ENCODE results near the gene SRD5A1.

The SRD5A1 gene

DNA sequence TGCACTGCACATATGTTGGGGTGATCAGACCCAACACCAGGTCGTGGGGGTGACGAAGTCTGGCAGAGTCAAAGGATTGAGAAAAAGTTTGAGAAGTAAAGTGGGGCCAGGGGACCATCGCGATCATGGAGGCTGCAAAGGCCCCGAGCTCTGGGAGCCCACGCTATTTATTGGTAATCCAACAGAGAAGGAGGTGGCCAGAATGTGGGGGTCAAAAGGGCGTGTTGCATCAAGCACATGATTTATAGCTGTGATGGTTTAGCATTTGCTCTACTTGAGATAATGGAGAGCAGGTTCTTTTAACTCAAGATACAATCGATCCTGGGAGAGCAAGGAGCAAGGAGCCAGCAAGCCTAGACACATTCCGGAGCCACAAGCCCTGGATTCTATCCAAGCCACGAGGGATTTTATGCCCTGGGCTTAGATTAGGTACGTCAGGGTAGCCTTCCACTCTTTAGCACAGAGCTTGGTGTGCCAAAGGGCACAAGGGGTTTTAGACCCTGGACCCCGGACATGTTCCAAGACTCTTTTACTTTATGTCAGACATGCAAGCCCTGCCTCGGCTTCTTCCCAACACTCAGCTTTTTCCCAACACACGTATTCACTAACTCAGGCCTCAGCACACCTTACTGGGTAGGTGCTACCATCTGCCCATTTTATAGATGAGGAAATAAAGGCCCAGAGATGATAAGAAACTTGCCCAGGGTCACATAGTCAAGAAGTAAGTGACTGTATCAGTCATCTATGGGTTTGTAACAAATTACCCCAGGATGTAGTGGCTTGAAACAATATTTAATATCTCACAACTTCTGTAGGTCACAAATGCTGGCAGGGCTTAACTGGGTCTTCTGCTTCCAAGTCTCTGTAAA lies 39.9 kb upstream of the SRD5A1 start:
- Histone ChIP-seq H3K27me3 (ENCODE audit: insufficient read depth, low read length) (no peaks in the 10 kb centered on the region), H3K27ac (ENCODE audit: low read depth, low read length) (no peak overlapping the region), H3K4me1 (ENCODE audit: insufficient read depth, low read length) (no peaks in the 10 kb centered on the region), H3K4me3 (ENCODE audit: low read length) (no peak overlapping the region), H3K36me3 (ENCODE audit: insufficient read depth, low read length) (peaks cover 23% of the 10 kb centered on the region), H3K9me3 (ENCODE audit: insufficient read depth, low read depth, low read length) (no peaks in the 10 kb centered on the region), H3K9ac (ENCODE audit: low read depth, low read length) (no peak overlapping the region)
- WGBS, result 93% methylated on average over 14 of the region's 14 CpGs

DNA sequence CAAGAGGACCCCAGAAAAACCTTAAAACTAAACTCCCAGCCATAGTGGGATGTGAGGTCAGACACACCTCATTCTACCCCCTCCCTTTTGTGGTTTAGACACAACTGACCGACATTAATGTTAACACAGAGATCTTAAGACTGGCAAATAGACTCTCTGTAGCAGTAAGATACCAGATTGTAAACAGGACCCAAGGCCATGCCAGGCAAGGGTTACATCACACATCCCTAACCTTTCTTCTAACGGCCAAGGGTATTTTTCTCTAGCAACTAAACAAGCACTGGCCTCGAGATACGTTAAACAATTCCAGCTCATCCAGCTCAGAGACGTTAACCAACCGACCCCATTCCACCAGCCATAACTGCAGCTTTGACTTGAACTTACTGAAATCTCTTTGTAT lies 39.2 kb upstream of the SRD5A1 start:
- no peaks in the 10 kb centered on the region for H3K9me3 ChIP-seq (ENCODE audit: insufficient read depth, low read depth, low read length)
- H3K4me3 ChIP-seq (ENCODE audit: low read length), result no peak overlapping the region
- peaks cover 30% of the 10 kb centered on the region for H3K36me3 ChIP-seq (ENCODE audit: insufficient read depth, low read length)
- H3K9ac ChIP-seq (ENCODE audit: low read depth, low read length), result no peak overlapping the region
- no peaks in the 10 kb centered on the region for H3K27me3 ChIP-seq (ENCODE audit: insufficient read depth, low read length)
- no peaks in the 10 kb centered on the region for H3K4me1 ChIP-seq (ENCODE audit: insufficient read depth, low read length)
- H3K27ac ChIP-seq (ENCODE audit: low read depth, low read length), result no peak overlapping the region
- 95% methylated on average over 6 of the region's 6 CpGs for WGBS

DNA sequence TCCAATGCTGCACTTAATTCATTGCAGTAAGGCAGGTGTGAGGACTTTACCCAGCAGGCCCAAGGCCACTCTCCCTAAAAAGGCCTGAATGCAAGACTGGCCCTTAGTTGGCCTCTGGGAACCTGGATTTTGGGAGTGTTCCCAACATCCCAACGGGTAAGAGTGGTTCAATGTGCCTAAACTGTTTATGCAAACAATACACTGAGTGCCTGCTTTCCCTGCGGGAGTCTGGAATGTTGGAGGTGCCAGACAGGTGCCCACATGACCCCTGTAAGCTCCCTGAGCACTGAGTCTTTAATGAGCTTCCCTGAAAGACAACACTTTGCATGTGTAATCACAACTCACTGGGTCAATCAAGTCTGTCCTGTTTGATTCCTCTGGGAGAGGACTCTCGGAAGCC lies 37.8 kb upstream of the SRD5A1 start:
- peaks cover 43% of the 10 kb centered on the region for H3K36me3 ChIP-seq (ENCODE audit: insufficient read depth, low read length)
- no peak overlapping the region for H3K4me3 ChIP-seq (ENCODE audit: low read length)
- 86% methylated on average over 3 of the region's 3 CpGs for WGBS
- no peaks in the 10 kb centered on the region for H3K4me1 ChIP-seq (ENCODE audit: insufficient read depth, low read length)
- H3K27ac ChIP-seq (ENCODE audit: low read depth, low read length), result no peak overlapping the region
- no peaks in the 10 kb centered on the region for H3K9me3 ChIP-seq (ENCODE audit: insufficient read depth, low read depth, low read length)
- H3K27me3 ChIP-seq (ENCODE audit: insufficient read depth, low read length), result no peaks in the 10 kb centered on the region
- H3K9ac ChIP-seq (ENCODE audit: low read depth, low read length), result no peak overlapping the region

DNA sequence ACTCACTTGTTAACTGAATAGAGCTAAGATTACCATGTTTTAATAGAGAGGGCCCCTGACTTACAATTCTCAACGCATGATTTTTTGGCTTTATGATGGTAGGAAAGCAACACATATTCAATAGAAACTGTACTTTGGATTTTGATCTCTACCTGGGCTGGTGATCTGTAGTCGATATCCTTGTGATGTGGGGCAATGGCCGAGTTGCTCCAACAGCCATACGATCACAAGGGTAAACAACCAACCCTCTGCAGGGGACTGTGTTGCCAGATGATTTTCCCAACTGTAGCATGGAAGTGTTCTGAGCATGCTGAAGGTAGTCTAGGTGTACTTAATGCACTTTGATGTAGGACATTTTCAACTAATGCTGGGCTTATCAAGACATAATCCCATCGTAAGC lies 36.9 kb upstream of the SRD5A1 start:
- no peaks in the 10 kb centered on the region for H3K4me1 ChIP-seq (ENCODE audit: insufficient read depth, low read length)
- peaks cover 53% of the 10 kb centered on the region for H3K36me3 ChIP-seq (ENCODE audit: insufficient read depth, low read length)
- no peak overlapping the region for H3K4me3 ChIP-seq (ENCODE audit: low read length)
- no peaks in the 10 kb centered on the region for H3K27me3 ChIP-seq (ENCODE audit: insufficient read depth, low read length)
- H3K27ac ChIP-seq (ENCODE audit: low read depth, low read length), result no peak overlapping the region
- 95% methylated on average over 4 of the region's 5 CpGs for WGBS
- H3K9ac ChIP-seq (ENCODE audit: low read depth, low read length), result no peak overlapping the region
- H3K9me3 ChIP-seq (ENCODE audit: insufficient read depth, low read depth, low read length), result no peaks in the 10 kb centered on the region

DNA sequence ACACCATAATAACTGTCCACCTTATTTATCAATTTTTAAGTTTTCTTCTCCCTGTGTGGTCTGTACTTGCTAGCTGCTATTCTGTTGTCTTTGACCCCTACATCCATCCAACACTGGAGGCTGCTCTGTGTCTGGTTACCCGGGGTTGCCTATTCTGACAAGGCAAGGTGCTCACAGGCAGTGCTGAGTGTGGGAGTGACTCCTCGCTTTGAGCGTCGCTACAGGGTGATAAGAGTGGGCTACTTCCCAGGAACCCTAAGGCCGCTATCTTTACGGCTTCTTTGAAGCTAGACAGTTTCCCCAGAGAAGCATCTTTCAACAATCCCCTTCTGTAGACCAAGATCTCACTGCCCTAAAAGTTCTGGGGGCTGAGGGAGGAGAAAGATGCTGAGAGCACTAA lies 35.7 kb upstream of the SRD5A1 start:
- 90% methylated on average over 6 of the region's 6 CpGs for WGBS
- H3K27me3 ChIP-seq (ENCODE audit: insufficient read depth, low read length), result no peaks in the 10 kb centered on the region
- H3K9me3 ChIP-seq (ENCODE audit: insufficient read depth, low read depth, low read length), result no peaks in the 10 kb centered on the region
- H3K9ac ChIP-seq (ENCODE audit: low read depth, low read length), result no peak overlapping the region
- no peak overlapping the region for H3K4me3 ChIP-seq (ENCODE audit: low read length)
- no peak overlapping the region for H3K27ac ChIP-seq (ENCODE audit: low read depth, low read length)
- H3K4me1 ChIP-seq (ENCODE audit: insufficient read depth, low read length), result no peaks in the 10 kb centered on the region
- peaks cover 65% of the 10 kb centered on the region for H3K36me3 ChIP-seq (ENCODE audit: insufficient read depth, low read length)

DNA sequence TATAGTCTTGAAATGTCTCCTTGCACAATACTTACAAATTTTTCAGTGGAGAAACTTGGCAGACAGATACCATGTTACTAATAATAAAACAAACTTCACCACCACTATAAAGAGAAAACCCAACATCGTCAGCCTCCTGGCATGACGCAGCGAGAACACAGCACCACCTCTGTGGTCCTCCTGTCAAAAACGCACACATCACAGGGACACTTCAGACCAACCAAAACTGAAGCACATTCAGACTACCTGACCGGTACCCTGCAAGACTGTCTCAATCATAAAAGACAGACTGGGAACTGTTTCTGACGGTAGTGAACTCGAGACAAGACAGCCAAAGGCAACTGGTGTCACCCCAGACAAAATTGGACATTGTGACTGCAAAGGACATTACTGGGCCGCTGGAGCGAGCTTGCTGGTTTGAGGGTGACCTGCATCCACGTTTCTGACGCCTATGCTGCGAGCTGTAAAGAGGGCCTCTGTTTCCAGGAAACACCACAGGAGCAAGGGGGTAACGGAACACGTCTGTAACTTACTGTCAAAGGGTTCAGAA lies 34.8 kb upstream of the SRD5A1 start:
- Histone ChIP-seq H3K27me3 (ENCODE audit: insufficient read depth, low read length) (no peaks in the 10 kb centered on the region), H3K4me1 (ENCODE audit: insufficient read depth, low read length) (no peaks in the 10 kb centered on the region), H3K36me3 (ENCODE audit: insufficient read depth, low read length) (peaks cover 73% of the 10 kb centered on the region), H3K9me3 (ENCODE audit: insufficient read depth, low read depth, low read length) (no peaks in the 10 kb centered on the region), H3K9ac (ENCODE audit: low read depth, low read length) (no peak overlapping the region), H3K27ac (ENCODE audit: low read depth, low read length) (no peak overlapping the region), H3K4me3 (ENCODE audit: low read length) (no peak overlapping the region)
- 89% methylated on average over 14 of the region's 14 CpGs for WGBS

DNA sequence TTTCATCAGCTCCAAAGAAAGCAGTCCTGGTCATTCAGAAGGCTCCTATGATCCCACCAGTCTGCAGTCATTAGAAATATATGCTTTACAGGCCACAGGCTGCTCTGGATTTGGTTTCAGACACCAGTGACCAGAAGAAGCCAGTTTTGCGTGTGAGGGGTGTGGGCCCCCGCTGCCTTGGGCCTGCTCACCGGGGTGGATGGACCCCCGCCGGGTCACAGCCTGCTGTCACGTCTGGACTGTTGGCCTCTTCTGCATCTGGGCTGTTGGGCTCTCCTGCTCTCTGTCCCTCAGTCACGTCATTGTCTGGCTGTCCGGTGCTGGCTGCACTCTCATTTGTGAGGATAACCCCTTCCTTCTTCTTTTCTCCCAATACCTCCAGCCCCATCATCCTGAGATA lies 33.5 kb upstream of the SRD5A1 start:
- Histone ChIP-seq H3K36me3 (ENCODE audit: insufficient read depth, low read length) (peaks cover 86% of the 10 kb centered on the region), H3K27me3 (ENCODE audit: insufficient read depth, low read length) (no peaks in the 10 kb centered on the region), H3K9ac (ENCODE audit: low read depth, low read length) (no peak overlapping the region), H3K4me1 (ENCODE audit: insufficient read depth, low read length) (no peaks in the 10 kb centered on the region), H3K4me3 (ENCODE audit: low read length) (no peak overlapping the region), H3K9me3 (ENCODE audit: insufficient read depth, low read depth, low read length) (no peaks in the 10 kb centered on the region), H3K27ac (ENCODE audit: low read depth, low read length) (no peak overlapping the region)
- 95% methylated on average over 8 of the region's 8 CpGs for WGBS

DNA sequence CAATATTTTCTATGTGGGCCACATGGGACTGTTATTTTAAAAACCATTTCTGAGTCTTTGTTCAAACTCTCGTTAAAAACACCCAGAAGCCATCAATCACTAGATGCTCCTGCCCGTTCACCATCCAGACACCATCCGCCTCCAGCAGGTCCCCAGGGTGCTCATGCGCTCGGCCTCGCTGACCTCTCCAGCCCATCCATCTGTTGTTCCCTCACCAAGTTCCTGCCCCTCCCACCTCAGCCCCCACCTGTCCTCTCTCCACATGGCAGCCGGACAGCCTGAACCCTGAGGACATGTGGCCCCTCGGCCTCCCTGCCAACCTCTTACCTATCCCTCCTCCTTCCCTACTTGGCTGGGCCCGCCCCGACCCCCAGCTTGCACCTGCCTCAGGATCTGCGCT lies 32.0 kb upstream of the SRD5A1 start:
- Histone ChIP-seq H3K4me1 (ENCODE audit: insufficient read depth, low read length) (no peaks in the 10 kb centered on the region), H3K36me3 (ENCODE audit: insufficient read depth, low read length) (peaks cover 96% of the 10 kb centered on the region), H3K9me3 (ENCODE audit: insufficient read depth, low read depth, low read length) (no peaks in the 10 kb centered on the region), H3K9ac (ENCODE audit: low read depth, low read length) (no peak overlapping the region), H3K27ac (ENCODE audit: low read depth, low read length) (no peak overlapping the region), H3K27me3 (ENCODE audit: insufficient read depth, low read length) (no peaks in the 10 kb centered on the region), H3K4me3 (ENCODE audit: low read length) (no peak overlapping the region)
- 96% methylated on average over 11 of the region's 11 CpGs for WGBS

DNA sequence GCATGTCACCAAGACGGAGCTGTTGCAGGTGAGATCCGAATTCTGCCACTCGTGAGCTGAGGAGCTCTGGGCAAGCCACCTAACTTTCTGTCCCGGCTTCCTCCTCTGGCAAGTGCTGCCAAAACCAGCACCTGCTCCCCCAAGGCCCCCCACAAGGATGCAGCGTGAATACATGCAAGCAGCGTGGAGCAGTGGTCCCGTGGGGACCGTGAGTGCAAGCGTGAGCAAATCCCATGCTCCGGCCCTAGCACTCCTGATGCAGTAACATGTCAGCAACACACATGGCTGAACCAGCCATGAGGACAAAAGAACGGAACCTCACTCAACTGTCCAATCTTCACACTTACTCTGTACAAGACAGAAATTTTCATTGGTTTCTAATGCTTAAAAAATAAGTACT lies 31.4 kb upstream of the SRD5A1 start:
- H3K9me3 ChIP-seq (ENCODE audit: insufficient read depth, low read depth, low read length), result no peaks in the 10 kb centered on the region
- H3K27me3 ChIP-seq (ENCODE audit: insufficient read depth, low read length), result no peaks in the 10 kb centered on the region
- H3K36me3 ChIP-seq (ENCODE audit: insufficient read depth, low read length), result peaks cover 96% of the 10 kb centered on the region
- no peaks in the 10 kb centered on the region for H3K4me1 ChIP-seq (ENCODE audit: insufficient read depth, low read length)
- 94% methylated on average over 11 of the region's 11 CpGs for WGBS
- no peak overlapping the region for H3K4me3 ChIP-seq (ENCODE audit: low read length)
- H3K27ac ChIP-seq (ENCODE audit: low read depth, low read length), result no peak overlapping the region
- no peak overlapping the region for H3K9ac ChIP-seq (ENCODE audit: low read depth, low read length)

DNA sequence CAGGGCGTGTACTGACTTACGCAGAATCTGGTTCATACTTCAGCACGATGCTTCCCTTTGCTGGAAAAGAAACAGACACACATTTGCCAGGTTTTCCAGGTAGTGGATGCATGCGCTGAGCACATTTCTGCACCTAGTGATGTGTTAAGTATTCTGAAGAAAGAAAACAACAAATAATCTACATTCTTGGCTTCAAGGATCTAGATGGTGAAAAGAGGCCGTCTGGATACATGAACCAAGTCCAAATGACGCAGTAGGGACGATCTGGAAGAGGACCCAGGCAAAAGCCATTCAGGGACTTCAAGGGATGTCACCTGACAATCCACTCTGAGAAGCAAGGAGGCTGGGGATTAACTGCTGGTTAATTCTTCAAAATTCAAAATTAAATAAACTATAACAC lies 30.8 kb upstream of the SRD5A1 start:
- Histone ChIP-seq H3K27ac (ENCODE audit: low read depth, low read length) (no peak overlapping the region), H3K27me3 (ENCODE audit: insufficient read depth, low read length) (no peaks in the 10 kb centered on the region), H3K9ac (ENCODE audit: low read depth, low read length) (no peak overlapping the region), H3K4me3 (ENCODE audit: low read length) (no peak overlapping the region), H3K36me3 (ENCODE audit: insufficient read depth, low read length) (peaks cover 99% of the 10 kb centered on the region), H3K9me3 (ENCODE audit: insufficient read depth, low read depth, low read length) (no peaks in the 10 kb centered on the region), H3K4me1 (ENCODE audit: insufficient read depth, low read length) (no peaks in the 10 kb centered on the region)
- WGBS, result 95% methylated on average over 7 of the region's 7 CpGs

DNA sequence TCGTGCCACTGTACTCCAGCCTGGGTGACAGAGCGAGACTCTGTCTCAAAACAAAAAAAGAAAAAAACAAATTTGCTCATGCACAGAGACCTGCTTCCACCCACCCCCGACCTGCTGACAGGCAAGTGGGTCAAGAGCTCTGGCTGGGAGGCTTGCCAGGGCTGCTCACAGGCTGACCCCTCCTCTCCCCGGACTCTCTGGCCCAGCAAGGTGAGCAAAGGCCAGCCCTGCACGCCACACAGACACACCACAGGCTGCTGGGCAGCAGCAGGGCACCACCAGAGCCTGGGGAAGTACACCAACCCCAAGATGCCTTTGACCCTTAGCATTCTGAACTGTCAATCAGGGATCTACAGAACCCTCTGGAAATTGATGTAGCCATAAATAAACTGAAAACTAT lies 29.6 kb upstream of the SRD5A1 start:
- H3K9me3 ChIP-seq (ENCODE audit: insufficient read depth, low read depth, low read length), result no peaks in the 10 kb centered on the region

More for the DNA sequence above, 29.6 kb upstream of the SRD5A1 start:
- no peak overlapping the region for H3K9ac ChIP-seq (ENCODE audit: low read depth, low read length)
- no peaks in the 10 kb centered on the region for H3K4me1 ChIP-seq (ENCODE audit: insufficient read depth, low read length)
- no peak overlapping the region for H3K4me3 ChIP-seq (ENCODE audit: low read length)
- WGBS, result 93% methylated on average over 5 of the region's 5 CpGs
- no peaks in the 10 kb centered on the region for H3K27me3 ChIP-seq (ENCODE audit: insufficient read depth, low read length)
- no peak overlapping the region for H3K27ac ChIP-seq (ENCODE audit: low read depth, low read length)
- H3K36me3 ChIP-seq (ENCODE audit: insufficient read depth, low read length), result peaks cover 99% of the 10 kb centered on the region
